Measurements from ENCODE around the gene TMEM158.

Gene TMEM158

DNA sequence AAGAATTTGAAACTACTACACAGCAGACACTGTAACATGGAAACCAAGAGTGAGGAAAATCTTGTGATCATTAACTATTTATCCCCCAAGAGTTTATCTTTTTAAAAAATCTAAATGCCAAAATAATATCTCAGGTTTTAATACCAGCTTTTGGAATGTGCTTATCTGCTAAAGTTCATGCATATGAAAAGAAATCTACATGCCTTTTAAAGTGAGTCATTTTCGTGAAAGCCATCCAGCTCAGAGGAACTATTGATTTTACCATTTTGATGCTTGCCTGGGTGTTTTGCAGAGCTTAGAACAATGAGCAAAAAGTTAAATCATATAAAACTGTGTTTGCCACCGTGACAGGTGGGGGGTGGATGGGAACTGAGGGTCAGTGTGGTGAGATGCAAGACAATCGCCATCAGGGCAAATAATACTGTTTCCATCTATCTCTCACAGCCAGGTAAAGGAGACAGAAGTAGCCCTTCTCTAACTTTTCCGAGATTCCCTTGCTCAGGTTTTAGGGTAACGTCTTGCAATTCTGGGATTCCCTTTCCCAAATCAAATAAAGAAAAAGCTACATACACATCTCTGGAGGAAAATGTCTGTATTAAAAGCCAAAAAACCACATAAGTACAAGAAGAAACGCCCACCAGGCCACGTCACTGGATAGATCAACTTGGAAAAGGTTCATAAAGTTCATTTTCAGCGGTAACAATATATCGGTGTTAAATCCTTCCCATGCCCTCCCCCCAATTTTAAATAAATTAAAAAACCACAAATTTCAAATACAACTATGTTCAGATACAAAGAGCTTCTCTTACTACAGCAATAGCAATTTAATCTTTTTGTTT is 2.0 kb downstream of the TMEM158 start:
- TF ChIP-seq CTCF (conservative IDR thresholded peaks at IDR 0.05; ENCODE audit: low read length): no peak
- peak overlapping the region; percentile 79 for H3K4me3 ChIP-seq (ENCODE audit: low read length)
- no peak for DNase-seq (ENCODE audit: low read depth)

DNA sequence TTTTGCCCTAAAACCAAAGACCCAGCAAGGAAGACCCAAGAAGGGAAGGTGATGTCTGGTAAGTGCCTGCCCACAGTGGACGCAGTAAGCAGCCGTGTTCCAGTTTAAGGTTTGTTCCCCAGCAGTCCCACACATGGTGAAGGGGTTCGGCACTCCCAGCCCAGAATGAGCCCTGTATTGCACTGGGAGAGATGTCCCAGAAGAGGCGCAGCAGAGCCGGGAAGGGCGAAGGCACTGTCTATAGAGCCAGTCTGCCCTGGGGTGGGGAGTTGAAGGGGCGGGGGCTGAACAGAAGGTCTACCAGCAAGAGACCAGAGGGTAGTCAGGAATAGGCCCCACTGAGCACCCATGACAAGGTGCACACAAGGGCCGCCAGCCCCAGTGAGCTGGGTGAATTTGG is 6.4 kb downstream of the TMEM158 start:
- TF ChIP-seq CTCF (conservative IDR thresholded peaks at IDR 0.05; ENCODE audit: low read length): no peak
- no peak overlapping the region for H3K4me3 ChIP-seq (ENCODE audit: low read length)
- no peak for DNase-seq (ENCODE audit: low read depth)

DNA sequence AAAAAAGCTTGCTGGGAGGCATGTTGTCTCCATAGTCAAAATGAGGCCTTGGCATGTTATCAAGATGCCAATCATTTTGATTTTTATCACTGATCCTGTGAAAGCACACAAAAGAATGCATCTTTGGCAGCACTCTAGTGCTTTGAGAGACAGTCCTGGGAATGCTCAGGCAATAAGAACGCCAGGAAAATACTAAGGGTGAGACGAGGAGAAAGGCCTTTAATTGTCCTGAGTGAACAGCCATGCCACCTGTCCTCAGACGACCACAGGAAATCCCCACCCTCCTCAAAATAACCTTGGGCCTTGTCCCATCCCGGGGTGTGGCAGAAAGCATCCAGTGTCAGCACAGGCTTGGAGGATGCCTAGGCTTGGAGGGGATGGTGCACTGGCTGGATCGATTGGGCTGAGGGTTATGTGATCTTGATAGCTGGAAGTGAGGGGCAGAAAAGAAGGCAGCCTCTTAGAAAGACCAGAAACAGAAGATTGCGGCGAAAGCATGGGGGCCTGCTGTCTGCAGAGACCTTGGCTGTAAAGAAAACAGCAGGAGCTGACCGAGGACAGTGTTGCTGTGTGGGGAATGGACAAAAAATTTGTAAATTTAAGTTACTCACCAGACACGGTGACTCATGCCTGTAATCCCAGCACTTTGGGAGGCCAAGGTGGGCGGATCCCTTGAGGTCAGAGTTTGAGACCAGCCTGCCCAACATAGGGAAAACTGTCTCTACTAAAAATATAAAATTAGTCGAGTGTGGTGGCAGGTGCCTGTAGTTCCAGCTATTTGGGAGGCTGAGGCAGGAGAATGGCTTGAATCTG is 7.3 kb downstream of the TMEM158 start:
- DNase-seq (ENCODE audit: low read depth): peak; percentile 62
- no peak for TF ChIP-seq CTCF (conservative IDR thresholded peaks at IDR 0.05; ENCODE audit: low read length)
- no peak overlapping the region for H3K4me3 ChIP-seq (ENCODE audit: low read length)

GRCh38 chr3:45216021-45216609 is 10.0 kb downstream of the TMEM158 start:
- DNase-seq (ENCODE audit: low read depth): no peak
- no peak for TF ChIP-seq CTCF (conservative IDR thresholded peaks at IDR 0.05; ENCODE audit: low read length)

DNA sequence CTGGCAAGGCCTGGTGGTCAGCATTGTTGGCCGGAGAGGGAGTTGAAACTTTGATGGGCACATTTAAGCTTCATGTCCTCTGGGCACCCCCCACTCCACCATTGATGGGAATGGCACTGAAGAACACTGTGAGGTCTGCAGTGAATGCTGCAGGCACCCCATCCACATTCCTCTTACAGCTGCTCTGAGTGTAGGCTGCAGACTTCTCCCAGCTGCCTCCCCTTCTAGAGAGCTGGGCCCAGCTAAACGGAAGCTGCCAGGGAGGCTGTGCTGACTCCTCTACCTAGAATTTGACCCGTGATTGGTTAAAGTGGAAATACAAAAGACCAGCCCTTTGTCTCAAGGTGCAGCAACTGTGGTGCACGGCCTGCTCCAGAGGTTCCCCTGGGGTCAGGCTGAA is 10.6 kb downstream of the TMEM158 start:
- no peak for TF ChIP-seq CTCF (conservative IDR thresholded peaks at IDR 0.05; ENCODE audit: low read length)
- no peak overlapping the region for H3K4me3 ChIP-seq (ENCODE audit: low read length)
- no peak for DNase-seq (ENCODE audit: low read depth)

More at GRCh38 chr3:45216021-45216609, 10.0 kb downstream of the TMEM158 start:
- no peak overlapping the region for H3K4me3 ChIP-seq (ENCODE audit: low read length)

GRCh38 chr3:45214061-45214680 is 11.9 kb downstream of the TMEM158 start:
- no peak for DNase-seq (ENCODE audit: low read depth)
- TF ChIP-seq CTCF (conservative IDR thresholded peaks at IDR 0.05; ENCODE audit: low read length): no peak
- no peak overlapping the region for H3K4me3 ChIP-seq (ENCODE audit: low read length)
